Measurements from ENCODE around the gene ARHGDIB. TPM values are rescaled to one million over a fixed set of nuclear protein-coding genes. Genes with fewer than 3 reads are reported as not detected.

The ARHGDIB gene
- total RNA-seq, 2 experiments from 2014 or later: 652 to 665 TPM

Other genes starting within 250 kb of the ARHGDIB start
- gene WBP11, start 158.1 kb downstream of the ARHGDIB start, total RNA-seq: 100 to 1,000 TPM; 160 to 175 TPM
- gene C12orf60, start 157.9 kb downstream of the ARHGDIB start, total RNA-seq: 1 to 10 TPM; 2.7 to 2.8 TPM
- not detected for gene SMCO3, start 147.4 kb downstream of the ARHGDIB start, total RNA-seq
- not detected for gene ART4, start 118.1 kb downstream of the ARHGDIB start, total RNA-seq
- gene MGP, start 75.7 kb downstream of the ARHGDIB start, total RNA-seq: not detected
- gene ERP27, start 23.1 kb downstream of the ARHGDIB start, total RNA-seq: 1 to 10 TPM; 1.3 to 1.6 TPM
- not detected for gene PDE6H, start 11.4 kb upstream of the ARHGDIB start, total RNA-seq